ENCODE measurements around the gene NGF.

NGF gene

GRCh38 chr1:115283249-115283648 is 54.8 kb downstream of the NGF start:
- no peak for DNase-seq (ENCODE audit: low spot score)

- DNase-seq (ENCODE audit: low spot score), result no peak
Observed at GRCh38 chr1:115282807-115283208, 55.2 kb downstream of the NGF start.

GRCh38 chr1:115281143-115281542 is 56.9 kb downstream of the NGF start:
- DNase-seq (ENCODE audit: low spot score), result no peak

GRCh38 chr1:115280064-115280463 is 58.0 kb downstream of the NGF start:
- no peak for DNase-seq (ENCODE audit: low spot score)

GRCh38 chr1:115278211-115278610 is 59.8 kb downstream of the NGF start:
- DNase-seq (ENCODE audit: low spot score), result no peak

GRCh38 chr1:115277276-115277675 is 60.8 kb downstream of the NGF start:
- DNase-seq (ENCODE audit: low spot score), result no peak

- no peak for DNase-seq (ENCODE audit: low spot score)
Observed at GRCh38 chr1:115275216-115275615, 62.8 kb downstream of the NGF start.

GRCh38 chr1:115274467-115274866 is 63.6 kb downstream of the NGF start:
- no peak for DNase-seq (ENCODE audit: low spot score)

GRCh38 chr1:115266729-115267421 is 71.2 kb downstream of the NGF start:
- DNase-seq (ENCODE audit: low spot score), result no peak

GRCh38 chr1:115265099-115265498 is 73.0 kb downstream of the NGF start:
- DNase-seq (ENCODE audit: low spot score), result no peak

- DNase-seq (ENCODE audit: low spot score), result no peak
Observed at GRCh38 chr1:115262886-115263285, 75.2 kb downstream of the NGF start.

- DNase-seq (ENCODE audit: low spot score), result no peak
Observed at GRCh38 chr1:115261496-115261895, 76.6 kb downstream of the NGF start.

- no peak for DNase-seq (ENCODE audit: low spot score)
Observed at GRCh38 chr1:115258302-115258866, 79.7 kb downstream of the NGF start.

GRCh38 chr1:115257591-115257990 is 80.5 kb downstream of the NGF start:
- DNase-seq (ENCODE audit: low spot score), result no peak

- no peak for DNase-seq (ENCODE audit: low spot score)
Observed at GRCh38 chr1:115255154-115255553, 82.9 kb downstream of the NGF start.

- DNase-seq (ENCODE audit: low spot score), result no peak
Observed at GRCh38 chr1:115252585-115252984, 85.5 kb downstream of the NGF start.

- no peak for DNase-seq (ENCODE audit: low spot score)
Observed at GRCh38 chr1:115251856-115252255, 86.2 kb downstream of the NGF start.

- no peak for DNase-seq (ENCODE audit: low spot score)
Observed at GRCh38 chr1:115251340-115251748, 86.7 kb downstream of the NGF start.

- DNase-seq (ENCODE audit: low spot score), result no peak
Observed at GRCh38 chr1:115246526-115246925, 91.5 kb downstream of the NGF start.

- DNase-seq (ENCODE audit: low spot score), result no peak
Observed at GRCh38 chr1:115245227-115245626, 92.8 kb downstream of the NGF start.

GRCh38 chr1:115242543-115242942 is 95.5 kb downstream of the NGF start:
- DNase-seq (ENCODE audit: low spot score), result no peak

- DNase-seq (ENCODE audit: low spot score), result no peak
Observed at GRCh38 chr1:115241309-115241708, 96.7 kb downstream of the NGF start.

- DNase-seq (ENCODE audit: low spot score), result no peak
Observed at GRCh38 chr1:115240297-115240696, 97.8 kb downstream of the NGF start.

- DNase-seq (ENCODE audit: low spot score), result no peak
Observed at GRCh38 chr1:115239426-115239825, 98.6 kb downstream of the NGF start.
